Vagina (tissue), 2 donors: ENCODE measurements around the gene FSTL4.

Source experiments
- CTCF ChIP-seq, 3 experiments: fragments of 450-650 bp in 2 of 3; fragments of 200-600 bp in 1 of 3; sonication (generic) in 1 of 3; IDR thresholded peaks; one replicate each; pipeline ENCODE4 v1.5.1; 2017 to 2019; ENCODE audit warnings: antibody characterized with exemption in 3 of 3, mild to moderate bottlenecking in 2 of 3, moderate library complexity in 2 of 3
- POLR2A ChIP-seq, 2 donors: fragments of 450-650 bp; IDR thresholded peaks; one replicate each; pipeline ENCODE4 v1.6.1; 2017; ENCODE audit warnings: antibody characterized with exemption in 2 of 2, mild to moderate bottlenecking in 2 of 2, moderate library complexity in 2 of 2
- POLR2AphosphoS5 ChIP-seq, 2 donors: sonication (generic); formaldehyde crosslinking; IDR thresholded peaks; one replicate each; pipeline ENCODE4 v1.9.0; 2017; ENCODE audit warnings: antibody characterized with exemption in 2 of 2, mild to moderate bottlenecking in 2 of 2, low read depth in 1 of 2; ENCODE audit not compliant: insufficient read depth in 1 of 2

DNA sequence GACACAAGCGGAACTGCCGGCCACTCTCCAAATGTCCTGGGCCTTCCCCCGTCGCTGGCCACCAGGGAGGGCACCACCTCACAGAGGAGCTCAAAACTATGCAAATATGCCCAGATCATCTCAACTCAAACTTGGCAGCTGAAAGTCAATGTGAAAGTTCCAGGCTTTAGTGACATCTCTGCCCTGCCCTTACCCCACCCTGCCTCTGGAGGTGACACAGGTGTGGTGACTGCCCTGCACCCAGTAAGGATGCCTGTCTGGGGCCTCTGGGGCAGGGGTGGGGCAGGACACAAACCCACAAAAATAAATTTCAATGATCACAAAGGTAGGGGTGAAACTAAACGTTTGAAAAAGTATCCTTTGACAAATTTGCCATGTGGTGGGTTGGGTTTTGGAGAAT lies 347.1 kb downstream of the FSTL4 start:
- no peak for TF ChIP-seq POLR2AphosphoS5 (IDR thresholded peaks at IDR 0.05; ENCODE audit: insufficient read depth in 1 of 2, low read depth in 1 of 2)
- no peak for TF ChIP-seq CTCF (IDR thresholded peaks at IDR 0.05)
- TF ChIP-seq POLR2A (IDR thresholded peaks at IDR 0.05): no peak
